Head of caudate nucleus (tissue), 42 donors: ENCODE results near the gene INPP4A.

Source experiments
- DNase-seq, 42 donors: peaks; one replicate each; pipeline versions ENCODE4 v3.0.0 to v3.0.0-alpha.2; 2020 to 2021; ENCODE audit warnings: mixed read lengths in 7 of 42
- intact Hi-C: fragments of 100-400 bp; cut with DNase I; formaldehyde crosslinking; loops from one replicate; pipeline ENCODE4 v1.15.0; 2022

Gene INPP4A

GRCh38 chr2:98504381-98505109 is 59.9 kb downstream of the INPP4A start:
- intact Hi-C loops, result no loop called here
- peak in 1 of 42 donors; percentile 40 for DNase-seq

DNA sequence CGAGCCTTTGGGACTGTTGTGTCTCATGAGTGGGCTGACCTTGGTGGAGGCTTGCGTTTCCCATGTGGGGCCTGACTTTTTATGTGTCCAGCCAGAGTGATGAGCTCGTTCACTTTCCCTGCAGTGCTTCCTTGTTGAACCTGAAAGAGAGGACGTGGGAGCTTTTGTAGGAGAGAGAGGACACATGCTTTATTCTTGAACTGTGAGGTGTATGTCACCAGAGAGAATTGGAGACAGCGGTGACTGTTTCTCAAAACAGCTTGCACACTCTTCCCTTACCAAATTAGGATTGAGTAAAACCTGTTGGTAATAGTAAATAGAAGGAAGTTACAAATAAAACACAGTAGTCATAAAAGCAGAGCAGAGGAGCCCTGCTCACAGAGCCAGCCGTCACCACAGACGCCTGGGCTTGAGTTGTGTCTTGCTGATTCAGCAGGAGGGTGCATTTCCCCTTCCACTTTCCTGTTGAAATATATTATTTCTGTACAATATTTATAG is 60.7 kb downstream of the INPP4A start:
- DNase-seq, result peak in 6 of 42 donors; percentile 36 to 65 (median 47)
- intact Hi-C loops, result no loop called here

DNA sequence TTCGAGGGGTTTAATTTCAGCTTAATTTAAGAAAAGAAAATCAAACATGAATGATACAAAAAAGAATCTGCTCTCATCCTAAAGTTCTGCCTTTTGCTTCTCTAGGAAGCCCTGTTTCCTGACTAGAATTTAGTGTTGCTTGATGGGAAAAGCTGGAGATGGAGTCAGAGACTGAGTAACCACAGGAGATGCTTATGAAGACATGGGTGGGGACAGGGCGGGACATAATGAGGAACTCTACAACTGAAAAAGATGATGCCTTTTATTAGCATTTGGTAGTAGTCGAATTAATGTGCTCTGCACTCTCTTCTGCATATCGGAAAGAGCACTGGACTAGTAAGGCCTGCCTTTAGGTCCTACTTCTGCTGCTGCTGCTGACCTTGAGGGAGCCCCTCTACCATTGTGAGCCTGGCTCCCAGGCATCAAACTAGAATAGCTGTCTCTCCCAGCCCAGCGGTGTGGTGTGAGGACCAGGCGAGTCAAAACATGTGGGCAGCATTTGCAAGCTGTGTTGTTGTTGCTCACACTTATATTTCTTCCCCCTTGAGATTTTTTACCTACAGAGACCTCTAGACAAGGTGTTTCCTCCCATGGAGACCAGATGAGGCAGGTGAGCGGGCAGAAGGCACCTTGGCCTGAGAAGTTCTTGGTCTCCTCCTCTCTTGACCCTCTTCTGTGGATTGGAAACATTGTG is 61.5 kb downstream of the INPP4A start:
- DNase-seq, result peak in 1 of 42 donors; percentile 36
- intact Hi-C loops, result no loop called here

- intact Hi-C loops, result no loop called here
- DNase-seq, result no peak
These were observed 62.2 kb downstream of the INPP4A start for GRCh38 chr2:98506881-98507280.

- DNase-seq, result no peak
- intact Hi-C loops, result no loop called here
These were observed 62.8 kb downstream of the INPP4A start for GRCh38 chr2:98507461-98507860.

DNA sequence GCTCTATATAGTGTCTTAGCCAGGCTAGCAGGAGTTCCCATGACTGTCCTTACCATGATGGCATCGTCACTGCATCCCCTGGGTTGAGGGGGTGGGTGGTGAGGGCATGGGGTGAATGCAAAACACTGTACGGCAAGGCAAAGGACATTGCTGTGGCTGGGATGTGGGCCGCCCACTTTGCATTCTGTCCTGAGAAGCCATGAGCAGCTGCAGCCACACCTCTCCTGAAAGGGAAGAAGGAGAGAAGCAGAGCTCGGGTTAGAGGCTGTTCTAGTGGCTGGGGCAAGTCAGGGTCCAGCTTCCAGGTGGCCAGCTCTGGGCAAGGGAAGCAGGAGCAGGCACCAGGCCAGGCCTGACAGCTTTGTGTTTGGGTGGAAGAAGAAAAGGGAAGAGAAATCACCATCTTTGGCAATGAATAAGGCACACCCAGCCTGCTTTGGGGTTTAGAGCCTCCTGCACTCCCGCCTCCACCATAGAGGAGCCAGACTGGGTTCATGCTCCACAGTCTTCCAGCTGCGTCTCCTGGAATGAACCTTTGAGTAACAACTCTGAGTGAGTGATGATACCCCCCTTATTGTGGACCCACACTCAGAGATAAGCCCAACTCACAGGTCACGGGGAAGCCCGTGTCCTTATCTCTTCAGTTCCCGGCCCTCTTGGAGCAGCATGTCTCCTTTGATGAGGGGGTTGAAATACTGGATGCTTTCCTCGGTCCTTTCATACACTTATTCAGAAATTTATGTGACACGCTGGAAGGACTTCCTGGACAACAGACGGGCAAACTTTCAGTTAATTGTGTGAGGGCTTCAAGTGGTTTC is 63.4 kb downstream of the INPP4A start:
- intact Hi-C loops, result no loop called here
- peak in 23 of 42 donors; percentile 22 to 62 (median 39) for DNase-seq

DNA sequence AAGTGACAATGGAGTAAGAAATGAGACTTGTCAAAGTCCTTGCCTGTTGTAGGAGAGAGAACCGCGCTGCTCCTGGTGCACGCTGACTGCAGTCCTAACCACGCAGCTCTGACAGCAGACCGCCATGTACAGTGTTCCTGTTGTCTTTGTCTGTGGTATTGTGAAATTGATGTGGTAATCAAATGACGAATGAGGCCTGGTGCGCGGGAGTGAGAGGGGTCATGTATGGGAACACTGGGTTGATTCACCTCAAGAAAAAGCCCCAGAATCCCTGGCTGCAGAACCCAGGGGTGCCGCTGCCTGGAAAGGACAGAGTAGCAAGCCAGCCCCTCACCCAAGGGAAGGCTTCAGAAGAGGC is 64.0 kb downstream of the INPP4A start:
- DNase-seq, result peak in 7 of 42 donors; percentile 26 to 60 (median 41)
- intact Hi-C loops, result no loop called here

GRCh38 chr2:98509542-98510321 is 65.1 kb downstream of the INPP4A start:
- intact Hi-C loops, result no loop called here
- no peak for DNase-seq

DNA sequence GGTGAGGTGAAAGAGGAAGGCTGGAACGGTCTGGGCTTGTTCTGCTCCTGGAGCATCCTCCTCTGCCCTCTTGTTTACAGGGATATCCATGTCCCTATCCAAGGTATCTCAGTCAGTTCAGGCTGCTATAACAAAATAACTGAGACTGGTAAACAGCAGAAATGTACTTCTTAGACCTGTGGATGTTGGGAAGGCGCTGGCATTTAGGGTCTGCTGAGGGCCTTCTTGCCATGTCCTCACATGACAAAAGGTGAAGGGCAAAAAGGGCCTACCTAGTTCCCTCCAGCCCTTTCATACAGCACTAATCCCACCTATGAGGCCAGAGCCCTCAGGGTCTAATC is 65.6 kb downstream of the INPP4A start:
- intact Hi-C loops, result no loop called here
- DNase-seq, result no peak

- DNase-seq, result no peak
- intact Hi-C loops, result no loop called here
These were observed 67.3 kb downstream of the INPP4A start for GRCh38 chr2:98511981-98512380.

DNA sequence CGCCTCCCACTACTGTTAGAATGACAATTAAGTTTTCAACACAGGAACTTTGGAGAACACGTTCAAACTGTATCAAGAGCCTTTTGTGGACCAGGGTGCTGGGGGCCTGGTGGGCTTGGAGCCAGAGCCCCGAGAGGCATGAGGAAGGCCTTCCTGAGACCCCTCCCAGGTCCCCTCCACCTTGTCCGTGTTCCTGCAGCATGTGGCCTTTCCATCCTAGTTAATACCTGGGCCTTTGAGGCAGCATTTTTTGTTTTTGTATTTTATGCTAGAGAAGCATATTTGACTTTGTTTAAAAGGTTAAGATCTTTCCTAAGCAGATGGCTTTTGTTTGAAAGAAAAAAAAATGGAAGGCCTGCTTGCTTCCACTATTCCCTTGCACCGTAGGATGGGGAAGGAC is 68.0 kb downstream of the INPP4A start:
- intact Hi-C loops, result no loop called here
- no peak for DNase-seq

DNA sequence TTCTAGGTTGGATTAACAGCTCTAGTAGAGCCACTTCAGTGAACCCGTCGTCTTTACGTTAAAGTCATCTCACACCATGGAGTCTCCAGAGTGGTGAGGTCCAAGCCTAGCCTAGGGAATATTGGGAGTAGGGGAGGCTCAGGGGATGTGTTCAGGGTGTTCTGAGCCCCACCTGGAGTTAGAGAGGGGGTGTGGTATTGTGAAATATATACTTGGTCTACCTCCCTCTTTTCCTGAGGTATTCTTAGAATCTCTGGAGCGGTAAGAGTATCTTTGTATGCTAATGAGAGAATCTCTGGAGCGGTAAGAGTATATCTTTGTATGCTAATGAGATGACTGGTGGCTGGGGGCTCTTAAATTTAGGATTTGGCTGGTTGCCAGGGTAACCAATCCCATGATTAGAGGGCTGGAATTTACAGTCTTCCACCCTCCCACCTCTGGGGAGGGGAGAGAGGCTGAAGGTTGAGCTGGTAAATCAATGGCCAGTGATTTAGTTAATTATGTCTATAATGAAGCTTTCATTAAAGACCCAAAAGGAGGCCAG is 69.5 kb downstream of the INPP4A start:
- intact Hi-C loops, result no loop called here
- DNase-seq, result no peak

DNA sequence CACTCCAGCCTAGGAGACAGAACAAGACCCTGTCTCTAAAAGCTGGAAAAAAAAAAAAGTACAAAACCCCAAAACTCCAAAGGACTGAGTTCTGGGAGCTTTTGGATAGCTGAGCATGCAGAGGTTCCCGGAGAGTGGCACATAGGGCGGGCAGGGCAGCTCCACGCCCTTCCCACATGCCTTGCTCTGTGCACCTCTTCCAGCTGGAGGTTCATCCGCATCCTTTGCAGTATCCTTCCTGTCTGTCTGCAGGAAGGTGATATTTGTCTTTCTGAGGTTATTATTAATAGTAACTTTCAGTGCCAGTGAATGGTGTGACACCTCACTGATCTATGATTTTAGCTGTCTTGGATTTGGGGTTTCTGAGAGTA is 70.2 kb downstream of the INPP4A start:
- no peak for DNase-seq
- intact Hi-C loops, result no loop called here

DNA sequence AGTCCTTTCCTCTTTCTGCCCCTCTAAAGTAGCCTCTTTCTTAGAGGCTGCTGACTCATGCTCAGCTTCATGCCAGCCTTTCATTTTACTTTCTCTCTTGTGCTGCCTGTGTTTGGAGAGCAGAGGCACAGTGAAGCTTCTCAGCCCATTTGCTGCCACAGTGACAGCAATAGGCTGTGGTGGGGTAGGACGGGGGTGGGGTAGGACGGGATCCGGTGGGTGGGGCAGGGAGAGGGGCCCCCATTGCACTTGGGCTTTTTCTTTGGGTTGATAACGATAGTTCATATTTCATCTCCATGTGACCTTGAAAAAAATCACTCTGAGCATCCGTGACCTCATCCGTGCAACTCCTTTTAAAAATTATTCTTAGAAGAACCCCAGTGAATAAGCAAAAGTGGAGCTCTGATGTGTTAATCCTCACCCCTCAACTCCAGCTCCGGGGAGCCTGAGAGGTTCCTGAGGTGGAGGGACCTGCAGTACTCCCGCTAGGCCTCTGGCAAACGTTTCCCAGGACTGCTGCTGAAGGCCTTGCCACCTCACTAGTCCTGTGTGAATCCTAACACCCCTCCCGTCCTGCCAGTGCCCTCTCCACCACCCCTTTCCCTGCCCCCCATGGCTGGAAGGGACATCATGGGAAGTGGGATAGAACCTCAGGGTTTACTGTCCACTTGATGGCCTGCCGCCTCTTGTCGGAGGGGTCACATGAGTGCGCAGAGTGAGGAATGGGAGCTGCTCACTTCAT is 70.8 kb downstream of the INPP4A start:
- intact Hi-C loops, result no loop called here
- peak in 7 of 42 donors; percentile 16 to 75 (median 45) for DNase-seq

GRCh38 chr2:98516571-98516970 is 71.9 kb downstream of the INPP4A start:
- intact Hi-C loops, result no loop called here
- no peak for DNase-seq

DNA sequence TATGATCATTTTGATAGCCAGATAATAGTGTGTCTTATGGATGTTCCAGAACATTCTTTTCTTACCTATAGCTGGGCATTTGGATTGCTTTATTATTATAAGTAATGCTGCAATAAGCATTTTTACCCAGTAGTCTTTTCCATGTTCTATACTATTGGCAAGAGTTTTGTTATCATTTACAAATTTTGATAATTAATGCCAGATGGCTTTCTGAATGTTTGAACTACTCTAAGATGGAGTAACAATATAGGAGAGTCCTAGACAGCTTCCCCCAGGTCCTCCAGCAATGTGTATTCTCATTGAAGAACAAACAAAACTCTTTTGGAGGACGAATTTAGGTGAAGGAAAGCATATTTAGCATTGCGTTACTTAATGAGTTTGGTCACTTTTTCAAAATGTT is 73.0 kb downstream of the INPP4A start:
- no peak for DNase-seq
- intact Hi-C loops, result no loop called here

DNA sequence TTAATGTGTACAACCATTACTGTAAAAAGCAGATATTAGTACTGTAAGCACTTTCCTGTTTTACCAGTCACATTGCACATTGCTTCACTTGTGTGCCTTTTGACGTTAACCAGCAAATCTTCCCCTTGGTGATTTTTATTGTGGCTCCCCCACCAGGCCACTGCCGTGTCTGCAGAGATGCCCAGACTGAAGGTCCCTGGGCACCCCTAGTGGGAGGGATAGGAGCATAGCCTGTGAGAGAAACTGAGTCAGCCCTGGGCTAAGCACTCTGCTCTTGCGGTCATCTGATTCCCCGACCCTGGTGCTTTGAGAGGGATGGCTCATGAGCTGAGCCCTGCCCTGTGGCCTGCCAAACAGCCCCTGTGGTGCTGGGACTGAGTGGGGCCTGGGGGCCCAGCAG is 73.4 kb downstream of the INPP4A start:
- DNase-seq, result peak in 4 of 42 donors; percentile 35 to 52 (median 46)

DNA sequence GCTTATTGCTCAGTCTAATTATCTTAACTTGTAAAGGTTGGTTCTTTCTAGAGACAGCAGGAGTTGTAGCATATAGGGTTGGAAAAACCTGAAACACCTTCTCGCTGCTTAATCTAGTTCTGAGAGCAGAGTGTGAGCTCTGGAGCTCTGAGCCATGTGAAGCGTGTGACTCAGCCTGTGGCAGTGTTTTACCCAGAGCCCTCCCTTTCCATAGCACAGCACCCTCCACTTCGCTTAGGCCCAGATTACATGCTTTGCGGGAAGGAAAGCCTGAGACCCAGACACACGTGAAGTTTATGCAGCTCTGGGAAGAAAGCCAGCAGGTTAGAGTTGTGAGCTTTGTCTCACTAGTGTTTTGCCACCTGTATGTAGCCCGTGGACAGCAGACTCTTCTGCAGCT is 74.5 kb downstream of the INPP4A start:
- intact Hi-C loops, result no loop called here
- DNase-seq, result peak in 34 of 42 donors; percentile 29 to 87 (median 62)

More for the DNA sequence above, 73.4 kb downstream of the INPP4A start:
- intact Hi-C loops, result no loop called here
